Right lobe of liver (tissue), 6 donors: ENCODE data around the gene SIK3. TPM values are rescaled to one million over a fixed set of nuclear protein-coding genes. Genes with fewer than 3 reads are reported as not detected.

Source experiments
- ATAC-seq, 4 donors: fragments of 200-7000 bp; cut with Tn5 transposase; one replicate each; pipeline ENCODE4 v1.9.1; 2020; ENCODE audit warnings: mild to moderate bottlenecking in 4 of 4, moderate library complexity in 4 of 4
- DNase-seq, 3 donors: peaks; one replicate each; pipeline ENCODE4 v3.0.0-alpha.2; 2020
- H3K27ac ChIP-seq, 3 donors: fragments of 200-600 bp; one replicate each; pipeline ENCODE4 v1.8.0; 2022
- H3K27me3 ChIP-seq, 2 donors: fragments of 200-600 bp; one replicate each; pipeline ENCODE4 v1.8.0; 2022
- H3K36me3 ChIP-seq, 4 donors: fragments of 200-600 bp; sonication (generic) in 1 of 4; one replicate each; pipeline versions ENCODE4 v1.5.1 to v1.8.0; 2017 to 2022; ENCODE audit warnings: control low read depth in 1 of 4
- H3K4me1 ChIP-seq, 4 donors: fragments of 200-600 bp; sonication (generic) in 1 of 4; one replicate each; pipeline versions ENCODE4 v1.5.1 to v1.8.0; 2017 to 2022; ENCODE audit warnings: control low read depth in 1 of 4
- H3K4me3 ChIP-seq, 3 donors: fragments of 200-600 bp; one replicate each; pipeline ENCODE4 v1.8.0; 2022
- H3K9me3 ChIP-seq, 4 donors: fragments of 200-600 bp; sonication (generic) in 1 of 4; one replicate each; pipeline versions ENCODE4 v1.5.1 to v1.8.0; 2017 to 2022; ENCODE audit warnings: control low read depth in 1 of 4
- POLR2A ChIP-seq: fragments of 450-650 bp; IDR thresholded peaks from one replicate; pipeline ENCODE4 v1.6.1; 2017; ENCODE audit warnings: antibody characterized with exemption, mild to moderate bottlenecking
- WGBS: methylation state at CpG from one replicate; pipeline ENCODE4 v1.1.6; 2018; ENCODE audit warnings: low coverage, low lambda C conversion rate; ENCODE audit not compliant: insufficient coverage; ENCODE audit errors: missing lambda C conversion rate; 5-methylcytosine and 5-hydroxymethylcytosine counted together
- intact Hi-C, 2 donors: fragments of 100-400 bp; cut with DNase I; formaldehyde crosslinking; loops; one replicate each; pipeline versions ENCODE4 v1.11.2 to v1.14.1; 2022
- total RNA-seq, 6 experiments: library from RNA; depleted of rRNA in 2 of 6; stranded (reverse); fragments of >200 nt in 2 of 6; fragmentation: NEBNext Ultra II Directional in 3 of 6; extraction: Animal tissue kit (Norgen Biotek cat#: 25700) in 3 of 6; gene quantifications; one replicate each; pipeline versions ENCODE4 v1.1.0 to v1.2.4, GENCODE V29; 2016 to 2023
- TF ChIP-seq, protein P1 (sequence below), 4 donors: fragments of 200-600 bp in 3 of 4; fragments of 450-650 bp in 1 of 4; IDR thresholded peaks; one replicate each; pipeline versions ENCODE4 v1.5.1 to v1.8.0; 2016 to 2022; ENCODE audit warnings: antibody characterized with exemption in 4 of 4, mild to moderate bottlenecking in 2 of 4
- donor health status: DM: no; HTN: yes; CAD: no.
- donor health status: DM: no; HTN: no; CAD: no.
- donor health status: DM: no; HTN: no; CAD: no.
- donor health status: DM: no; HTN: yes; CAD: no.
- donor health status: DM: no; HTN: yes; CAD: no.

Gene SIK3
- total RNA-seq, 6 experiments from 2014 or later = 22.0 to 35.4 (median 26.8) TPM

DNA sequence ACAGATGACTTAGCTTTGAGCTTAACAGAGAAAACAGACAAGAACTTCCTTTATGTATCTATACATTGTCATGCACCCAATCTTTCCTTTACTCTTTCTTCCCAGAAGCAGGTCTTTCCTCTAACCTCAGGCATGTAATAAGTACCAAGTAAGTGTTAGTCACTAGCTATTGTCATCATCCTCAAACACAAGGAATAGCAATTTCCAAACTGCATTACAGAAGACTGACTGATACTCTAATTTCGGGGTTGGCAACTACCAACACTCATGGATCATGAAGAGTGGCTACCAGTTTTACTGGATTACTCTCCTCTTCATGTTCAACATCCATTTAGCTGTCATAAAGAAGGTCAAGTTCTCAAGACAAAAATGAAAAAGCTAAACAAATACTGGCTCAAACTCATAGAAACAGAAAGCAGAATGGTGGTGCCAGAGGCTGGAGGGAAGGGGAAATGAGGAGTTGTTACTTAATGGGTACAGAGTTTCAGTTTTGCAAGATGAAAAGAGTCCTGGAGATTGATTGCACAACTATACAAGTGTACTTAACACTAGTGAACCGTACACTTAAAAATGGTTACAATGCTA is 111.6 kb downstream of the SIK3 start:
- DNase-seq (no peak), ATAC-seq (peak; percentile 70 to 80 (median 72))
- TF ChIP-seq POLR2A = no peak
- TF ChIP-seq, protein P1, sequence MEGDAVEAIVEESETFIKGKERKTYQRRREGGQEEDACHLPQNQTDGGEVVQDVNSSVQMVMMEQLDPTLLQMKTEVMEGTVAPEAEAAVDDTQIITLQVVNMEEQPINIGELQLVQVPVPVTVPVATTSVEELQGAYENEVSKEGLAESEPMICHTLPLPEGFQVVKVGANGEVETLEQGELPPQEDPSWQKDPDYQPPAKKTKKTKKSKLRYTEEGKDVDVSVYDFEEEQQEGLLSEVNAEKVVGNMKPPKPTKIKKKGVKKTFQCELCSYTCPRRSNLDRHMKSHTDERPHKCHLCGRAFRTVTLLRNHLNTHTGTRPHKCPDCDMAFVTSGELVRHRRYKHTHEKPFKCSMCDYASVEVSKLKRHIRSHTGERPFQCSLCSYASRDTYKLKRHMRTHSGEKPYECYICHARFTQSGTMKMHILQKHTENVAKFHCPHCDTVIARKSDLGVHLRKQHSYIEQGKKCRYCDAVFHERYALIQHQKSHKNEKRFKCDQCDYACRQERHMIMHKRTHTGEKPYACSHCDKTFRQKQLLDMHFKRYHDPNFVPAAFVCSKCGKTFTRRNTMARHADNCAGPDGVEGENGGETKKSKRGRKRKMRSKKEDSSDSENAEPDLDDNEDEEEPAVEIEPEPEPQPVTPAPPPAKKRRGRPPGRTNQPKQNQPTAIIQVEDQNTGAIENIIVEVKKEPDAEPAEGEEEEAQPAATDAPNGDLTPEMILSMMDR (IDR thresholded peaks at IDR 0.05) = no peak
- Histone ChIP-seq H3K4me1 (peaks cover 0 to 43% (median 18%) of the 10 kb centered on the region in 4 donors), H3K36me3 (no peaks in the 10 kb centered on the region), H3K27me3 (no peaks in the 10 kb centered on the region), H3K4me3 (no peak overlapping the region), H3K27ac (peak overlapping the region; percentile 1 to 47 (median 42)), H3K9me3 (no peaks in the 10 kb centered on the region)
- 28% methylated on average over 2 of the region's 2 CpGs for WGBS
- intact Hi-C loops = no loop called here

DNA sequence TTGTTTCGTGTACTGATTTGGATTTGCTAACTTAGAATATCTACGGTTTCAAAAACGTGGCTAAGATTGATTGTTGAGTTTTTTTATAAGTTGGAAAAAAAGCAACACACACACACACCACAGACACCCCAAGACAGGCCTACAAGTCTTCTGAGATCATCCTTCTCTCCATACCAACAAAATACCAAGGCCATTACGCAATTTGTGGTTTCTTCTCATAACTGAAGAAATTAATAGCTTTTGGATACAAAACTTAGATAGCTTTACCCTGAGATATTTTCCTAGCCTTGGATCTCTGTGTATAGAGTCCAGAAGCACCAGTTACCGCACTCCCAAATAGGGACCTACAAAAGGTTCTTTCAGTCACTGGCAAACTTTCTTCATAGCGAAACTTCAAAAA is 113.6 kb downstream of the SIK3 start:
- intact Hi-C loops = no loop called here
- DNase-seq = no peak

DNA sequence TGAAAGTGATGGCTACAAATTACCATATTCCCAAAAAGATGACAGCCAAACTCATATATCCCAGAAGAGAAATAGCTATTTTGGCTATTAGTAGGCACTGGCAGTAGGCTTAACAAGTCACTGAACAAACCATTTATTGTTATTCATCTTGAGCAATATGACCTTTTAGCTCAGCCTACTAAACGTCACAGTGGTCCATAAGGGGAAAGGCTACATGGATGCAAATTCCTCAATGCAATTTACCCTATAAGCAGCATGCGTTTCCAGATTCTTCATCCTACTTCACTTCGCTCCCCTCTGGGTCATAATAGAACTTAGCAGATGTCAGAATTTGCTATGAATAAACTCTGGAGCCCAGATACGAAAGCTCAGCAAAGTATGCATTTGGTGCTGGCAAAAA is 114.0 kb downstream of the SIK3 start:
- WGBS = 66% methylated on average over 4 of the region's 4 CpGs

More for the DNA sequence above, 113.6 kb downstream of the SIK3 start:
- no peak overlapping the region for H3K4me3 ChIP-seq
- WGBS = 61% methylated on average over 6 of the region's 6 CpGs
- H3K36me3 ChIP-seq = no peaks in the 10 kb centered on the region
- TF ChIP-seq, protein P1 (IDR thresholded peaks at IDR 0.05) = no peak
- TF ChIP-seq POLR2A = no peak
- no peak overlapping the region for H3K27ac ChIP-seq
- H3K27me3 ChIP-seq = no peaks in the 10 kb centered on the region
- no peak for ATAC-seq
- no peaks in the 10 kb centered on the region for H3K9me3 ChIP-seq
- peaks cover 0 to 30% (median 11%) of the 10 kb centered on the region in 4 donors for H3K4me1 ChIP-seq

DNA sequence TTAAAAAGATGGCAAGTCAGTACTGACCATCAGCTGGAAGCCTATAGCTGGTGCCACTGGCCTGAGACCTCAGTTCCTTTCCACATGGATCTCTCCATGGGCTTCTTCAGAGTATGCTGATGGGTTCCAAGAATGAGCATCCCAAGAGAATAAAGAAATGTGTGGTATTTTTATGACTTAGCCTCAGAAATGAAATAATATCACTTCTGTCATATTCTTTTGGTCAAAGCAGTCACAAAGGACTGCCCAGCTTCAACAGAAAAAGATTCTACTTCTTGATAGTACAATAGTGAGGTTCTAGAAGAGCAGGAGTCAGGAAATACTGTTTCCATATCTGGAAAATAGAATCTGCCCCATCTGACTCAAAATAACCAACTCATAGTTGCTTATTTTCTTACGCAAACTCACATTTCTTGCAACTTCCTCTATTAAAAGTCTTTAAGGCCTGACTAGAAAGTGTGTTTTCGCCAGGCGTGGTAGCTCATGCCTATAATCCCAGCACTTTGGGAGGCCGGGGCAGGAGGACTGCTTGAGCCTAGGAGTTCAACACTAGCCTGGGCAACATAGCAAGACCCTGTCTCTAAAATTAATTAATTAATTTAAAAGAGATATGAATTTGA is 116.9 kb downstream of the SIK3 start:
- ATAC-seq = peak in 2 of 4 donors; percentile 24 to 42
- WGBS = 61% methylated on average over 4 of the region's 4 CpGs
- Histone ChIP-seq H3K27me3 (no peaks in the 10 kb centered on the region), H3K4me3 (no peak overlapping the region), H3K9me3 (no peaks in the 10 kb centered on the region), H3K4me1 (peaks cover 0 to 7% (median 3%) of the 10 kb centered on the region in 4 donors), H3K36me3 (no peaks in the 10 kb centered on the region), H3K27ac (no peak overlapping the region)
- intact Hi-C loops = no loop called here
- DNase-seq = no peak
- TF ChIP-seq, protein P1 (IDR thresholded peaks at IDR 0.05) = no peak
- TF ChIP-seq POLR2A = no peak

More for the DNA sequence above, 114.0 kb downstream of the SIK3 start:
- H3K9me3 ChIP-seq = no peaks in the 10 kb centered on the region
- H3K4me3 ChIP-seq = no peak overlapping the region
- TF ChIP-seq, protein P1 (IDR thresholded peaks at IDR 0.05) = no peak
- TF ChIP-seq POLR2A = no peak
- DNase-seq (no peak), ATAC-seq (no peak)
- H3K4me1 ChIP-seq = peaks cover 0 to 26% (median 7%) of the 10 kb centered on the region in 4 donors
- H3K36me3 ChIP-seq = no peaks in the 10 kb centered on the region
- H3K27ac ChIP-seq = no peak overlapping the region
- H3K27me3 ChIP-seq = no peaks in the 10 kb centered on the region
- intact Hi-C loops = no loop called here
